ENCODE data around the gene FAM72D.
"Not testable (repeated sequence)": the region's sequence is repeated elsewhere in the genome, so short reads cannot be mapped to it uniquely, and the experiment has no call there.

Gene FAM72D

DNA sequence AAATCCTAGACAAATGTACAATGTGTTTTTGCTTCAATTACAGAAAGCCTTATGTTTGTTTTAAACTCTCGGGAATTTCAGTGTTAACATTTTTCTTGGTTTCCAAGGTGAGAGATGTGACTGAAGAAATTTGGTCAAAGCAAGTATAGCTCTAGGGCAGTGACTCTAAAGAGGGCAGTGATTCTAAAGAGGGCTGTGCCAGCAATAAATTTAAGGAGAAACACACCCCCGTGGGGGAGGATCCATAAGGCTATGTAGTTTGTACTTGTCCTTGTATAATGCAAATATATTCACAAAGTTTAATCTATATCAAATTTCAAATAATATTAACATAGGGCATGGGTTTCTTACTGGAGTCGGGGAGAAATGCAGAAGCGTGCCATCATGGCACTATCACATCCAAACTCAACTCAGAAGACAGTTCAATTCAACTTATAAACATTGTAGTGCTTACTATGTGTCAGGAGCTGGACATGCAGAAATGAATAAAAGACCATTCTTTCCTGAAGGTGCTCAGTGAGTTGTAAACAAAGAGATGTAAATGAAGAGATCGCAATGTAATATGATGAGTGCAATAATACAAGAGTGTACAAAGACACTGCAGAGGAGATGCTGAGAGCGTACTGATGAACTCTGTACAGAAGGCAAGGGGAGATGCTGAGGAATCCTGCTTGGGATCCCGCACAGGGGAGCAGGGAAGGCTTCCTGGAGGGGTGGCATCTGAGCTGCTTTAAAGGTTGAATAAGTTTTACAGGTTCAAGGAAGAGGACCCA, 13.1 kb upstream of the FAM72D start:
- DNase-seq (ENCODE audit: low read depth in 3 of 3): not testable (repeated sequence)

- DNase-seq (ENCODE audit: low read depth in 3 of 3): peak in 2 of 3 donors; percentile 0
Measured at GRCh38 chr1:145093517-145094149, 2.1 kb upstream of the FAM72D start.

- peak in 2 of 3 donors; percentile 0 for DNase-seq (ENCODE audit: low read depth in 3 of 3)
Measured at GRCh38 chr1:145094655-145095211, 1.0 kb upstream of the FAM72D start.

DNA sequence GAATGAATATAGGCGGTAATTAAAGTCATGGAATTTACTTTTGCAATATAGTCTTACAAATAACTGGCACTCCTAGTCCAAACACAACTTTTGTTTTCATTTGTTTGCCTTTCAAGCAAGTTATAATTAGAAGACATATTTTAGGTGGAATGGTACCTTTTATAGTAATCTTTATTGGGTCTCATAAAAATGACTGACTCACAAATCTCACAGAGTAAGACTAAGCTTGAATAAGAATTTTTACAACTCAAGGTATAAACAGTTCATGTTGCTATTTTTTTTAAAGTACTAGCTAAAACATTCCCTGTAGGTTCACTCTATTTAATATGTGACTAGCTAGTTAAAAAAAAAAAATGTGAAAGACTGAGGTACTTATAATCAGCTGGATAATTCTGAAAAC, 6.0 kb downstream of the FAM72D start:
- not testable (repeated sequence) for DNase-seq (ENCODE audit: low read depth in 3 of 3)

GRCh38 chr1:145103294-145103693, 7.5 kb downstream of the FAM72D start:
- not testable (repeated sequence) for DNase-seq (ENCODE audit: low read depth in 3 of 3)

- DNase-seq (ENCODE audit: low read depth in 3 of 3): not testable (repeated sequence)
Measured at GRCh38 chr1:145111674-145112073, 15.9 kb downstream of the FAM72D start.

GRCh38 chr1:145112703-145113102, 16.9 kb downstream of the FAM72D start:
- DNase-seq (ENCODE audit: low read depth in 3 of 3): not testable (repeated sequence)

DNA sequence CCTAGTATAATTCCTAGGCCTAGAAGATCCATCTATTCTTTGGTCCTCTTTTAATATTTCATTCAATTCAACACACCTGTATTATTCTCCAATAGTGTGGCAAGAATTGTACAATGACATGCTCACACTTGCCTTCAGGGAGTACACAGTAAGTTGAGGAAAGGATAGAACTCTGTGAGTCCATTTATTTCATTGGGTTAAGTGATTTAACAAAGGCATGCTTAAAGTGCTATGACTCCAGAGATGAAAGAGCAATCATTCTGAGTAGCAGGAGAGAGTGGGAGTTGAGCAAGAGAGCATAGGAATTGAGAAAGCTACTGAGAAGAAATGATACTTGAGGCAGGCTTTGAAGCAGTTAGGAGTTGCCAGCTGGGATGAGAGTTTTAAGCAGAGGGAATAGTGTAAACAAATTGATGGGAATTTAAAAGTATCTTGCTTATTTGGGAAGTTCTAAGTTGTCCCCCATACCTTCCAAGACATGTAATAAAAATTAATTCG, 18.8 kb downstream of the FAM72D start:
- not testable (repeated sequence) for DNase-seq (ENCODE audit: low read depth in 3 of 3)

DNA sequence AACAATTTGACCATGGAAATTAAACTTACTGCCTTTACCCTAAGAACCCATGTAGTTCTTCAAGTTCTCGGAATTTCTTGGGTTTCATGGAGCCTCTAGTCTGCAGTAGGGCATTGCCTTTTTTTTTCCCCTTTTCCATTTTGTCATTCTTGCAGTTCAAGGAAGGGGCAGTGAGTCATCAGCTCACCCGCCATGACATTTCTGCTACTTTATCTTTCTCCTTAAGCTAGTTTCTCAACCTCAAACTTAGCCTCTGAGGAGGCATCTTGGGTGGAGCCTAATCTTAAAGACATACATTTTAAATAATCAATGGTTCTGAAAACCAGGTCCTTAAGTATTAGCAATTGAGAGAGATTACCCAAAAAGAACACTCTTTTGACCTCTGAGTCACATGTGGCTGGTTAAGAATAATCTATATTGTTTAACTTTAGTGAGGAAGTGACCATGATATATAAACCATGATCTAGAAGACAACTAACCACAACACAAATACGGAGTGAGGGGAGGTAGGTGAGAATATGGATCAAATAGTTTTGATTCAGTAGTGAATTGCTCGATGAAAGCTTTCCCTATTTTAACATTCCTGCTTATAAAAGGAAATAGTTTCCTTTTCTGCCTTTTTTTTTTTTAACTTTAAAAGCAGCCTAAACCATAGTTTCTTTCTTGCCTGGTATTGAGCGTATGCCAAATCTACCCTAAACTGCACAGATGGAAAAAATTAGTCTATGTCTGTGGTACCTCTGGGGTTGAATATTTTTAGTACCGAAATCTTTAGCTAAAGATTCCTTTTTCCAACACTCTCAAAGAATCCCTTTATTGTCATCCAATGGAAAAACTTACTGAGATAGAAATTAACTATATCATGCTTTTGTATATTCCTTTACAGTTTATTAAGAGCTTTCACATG, 20.1 kb downstream of the FAM72D start:
- DNase-seq (ENCODE audit: low read depth in 3 of 3): not testable (repeated sequence)

DNA sequence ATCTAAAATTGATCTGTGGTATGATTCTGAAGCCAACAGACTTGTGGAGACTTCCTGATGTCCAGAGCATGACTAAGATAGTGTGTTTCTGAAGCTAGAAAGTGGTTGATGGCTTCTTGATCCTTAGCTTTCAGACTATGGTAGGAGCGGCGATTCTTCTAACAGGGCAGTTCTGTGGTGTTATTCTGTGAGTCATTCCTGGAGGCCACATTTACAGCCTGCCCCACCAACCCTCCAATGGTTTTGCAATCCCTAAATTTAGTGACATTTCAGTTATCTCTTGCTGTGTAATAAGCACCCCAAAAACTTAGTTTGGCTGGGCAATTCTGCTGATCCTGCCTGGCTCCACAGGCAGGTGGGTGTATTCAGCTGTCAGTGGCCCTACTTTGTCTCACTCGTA, 24.1 kb downstream of the FAM72D start:
- not testable (repeated sequence) for DNase-seq (ENCODE audit: low read depth in 3 of 3)

- DNase-seq (ENCODE audit: low read depth in 3 of 3): not testable (repeated sequence)
Measured at GRCh38 chr1:145122344-145123061, 26.7 kb downstream of the FAM72D start.

DNA sequence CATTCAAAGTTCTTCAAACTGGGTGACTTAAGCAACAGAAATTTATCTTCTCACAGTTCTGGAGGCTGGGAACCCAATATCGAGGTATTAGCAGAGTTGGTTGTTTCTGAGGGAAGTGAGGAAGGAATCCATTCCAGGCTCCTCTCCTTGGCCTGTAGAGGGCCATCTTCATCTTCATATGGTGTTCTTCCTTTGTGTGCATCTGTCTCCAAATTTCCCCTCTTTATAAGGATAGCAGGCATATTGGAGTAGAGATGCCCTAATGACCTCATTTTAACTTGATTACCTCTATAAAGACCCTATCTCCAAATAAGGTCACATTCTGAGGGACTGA, 27.3 kb downstream of the FAM72D start:
- not testable (repeated sequence) for DNase-seq (ENCODE audit: low read depth in 3 of 3)

DNA sequence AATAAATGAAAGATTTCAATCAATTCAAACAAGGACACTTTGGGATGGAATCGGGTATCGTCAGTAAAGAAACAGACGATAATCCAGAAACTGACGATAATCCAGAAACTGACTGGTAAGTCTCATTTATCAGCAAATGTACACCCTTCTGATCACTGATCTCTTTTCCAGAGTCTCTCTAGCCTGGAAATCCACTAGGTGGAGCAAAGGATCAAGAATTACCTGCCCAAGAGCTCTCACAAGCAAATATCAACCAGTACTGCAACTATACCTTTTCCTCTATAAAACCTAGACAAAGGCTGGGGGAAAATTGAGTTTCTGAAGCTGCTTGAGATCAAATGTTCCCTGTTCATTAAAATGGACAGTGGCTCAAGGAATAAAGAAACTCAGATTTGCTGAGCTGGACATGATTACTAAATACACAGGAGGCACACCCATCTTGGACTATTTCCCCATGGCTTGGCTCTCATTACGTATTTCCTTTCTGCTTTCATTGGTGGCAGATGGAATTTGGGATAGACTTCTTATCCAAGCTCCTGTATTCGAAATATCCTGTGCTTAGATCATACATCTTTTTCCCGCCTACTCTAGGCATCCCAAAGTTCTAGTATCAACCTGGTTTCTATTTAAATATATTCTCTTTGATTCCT, 28.3 kb downstream of the FAM72D start:
- not testable (repeated sequence) for DNase-seq (ENCODE audit: low read depth in 3 of 3)

DNA sequence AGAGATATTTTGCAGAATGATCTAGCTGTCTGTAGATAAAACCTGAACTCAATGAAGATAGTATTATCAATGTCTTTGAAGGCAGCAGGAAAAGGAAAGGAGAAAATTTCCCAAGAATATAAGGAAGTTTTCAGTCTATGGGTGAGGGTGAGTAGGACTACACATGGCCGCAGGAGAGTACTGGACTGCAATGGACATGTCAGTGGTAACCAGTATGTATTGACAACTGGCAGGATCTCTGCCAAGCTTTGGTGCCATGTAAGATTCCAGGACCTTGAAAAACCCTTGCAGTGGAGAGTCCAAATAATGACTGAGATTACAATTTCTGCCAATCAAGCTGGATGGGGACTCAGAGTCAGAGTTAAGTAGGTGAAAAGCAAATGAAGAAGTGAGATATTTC, 29.3 kb downstream of the FAM72D start:
- not testable (repeated sequence) for DNase-seq (ENCODE audit: low read depth in 3 of 3)

DNA sequence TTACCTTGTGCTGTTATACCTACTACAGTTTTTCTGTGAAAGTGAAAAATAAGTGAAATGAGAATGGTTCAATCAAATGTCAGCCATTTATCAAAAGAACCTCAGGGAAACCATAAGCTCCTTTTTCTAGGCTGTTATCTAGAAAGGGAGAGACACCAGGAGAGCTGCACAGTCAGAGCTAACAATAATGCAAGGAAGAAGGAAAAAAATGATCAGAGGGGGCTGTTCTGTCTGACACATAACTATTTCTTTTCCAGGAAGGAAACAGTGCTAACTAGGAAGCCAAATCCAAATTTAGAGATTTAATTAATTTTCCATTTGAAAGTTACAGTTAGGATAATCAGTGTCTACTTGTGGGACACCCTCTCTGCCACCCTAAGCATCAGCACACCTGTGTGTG, 31.4 kb downstream of the FAM72D start:
- not testable (repeated sequence) for DNase-seq (ENCODE audit: low read depth in 3 of 3)

- DNase-seq (ENCODE audit: low read depth in 3 of 3): not testable (repeated sequence)
Measured at GRCh38 chr1:145128697-145129469, 33.1 kb downstream of the FAM72D start.

DNA sequence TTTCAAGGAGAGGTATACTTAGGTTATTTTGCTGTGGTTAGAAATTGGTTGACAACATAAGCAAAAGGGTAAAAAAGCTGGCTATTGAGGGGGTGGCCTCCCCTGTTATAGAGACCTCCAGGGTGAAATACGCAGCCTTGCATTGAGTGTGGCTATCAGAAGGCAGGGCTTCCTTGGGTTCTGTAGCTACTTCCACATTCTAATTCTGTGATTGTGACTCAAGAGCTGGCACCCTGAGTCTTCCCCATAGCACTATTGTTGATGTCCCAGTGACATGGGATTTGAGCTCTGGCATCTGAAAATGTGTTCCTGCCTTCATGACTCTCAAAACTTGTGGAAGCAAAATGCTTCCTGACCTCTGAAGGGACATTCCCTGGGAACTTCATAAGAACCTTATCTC, 38.7 kb downstream of the FAM72D start:
- not testable (repeated sequence) for DNase-seq (ENCODE audit: low read depth in 3 of 3)

- not testable (repeated sequence) for DNase-seq (ENCODE audit: low read depth in 3 of 3)
Measured at GRCh38 chr1:145140549-145140948, 44.8 kb downstream of the FAM72D start.

DNA sequence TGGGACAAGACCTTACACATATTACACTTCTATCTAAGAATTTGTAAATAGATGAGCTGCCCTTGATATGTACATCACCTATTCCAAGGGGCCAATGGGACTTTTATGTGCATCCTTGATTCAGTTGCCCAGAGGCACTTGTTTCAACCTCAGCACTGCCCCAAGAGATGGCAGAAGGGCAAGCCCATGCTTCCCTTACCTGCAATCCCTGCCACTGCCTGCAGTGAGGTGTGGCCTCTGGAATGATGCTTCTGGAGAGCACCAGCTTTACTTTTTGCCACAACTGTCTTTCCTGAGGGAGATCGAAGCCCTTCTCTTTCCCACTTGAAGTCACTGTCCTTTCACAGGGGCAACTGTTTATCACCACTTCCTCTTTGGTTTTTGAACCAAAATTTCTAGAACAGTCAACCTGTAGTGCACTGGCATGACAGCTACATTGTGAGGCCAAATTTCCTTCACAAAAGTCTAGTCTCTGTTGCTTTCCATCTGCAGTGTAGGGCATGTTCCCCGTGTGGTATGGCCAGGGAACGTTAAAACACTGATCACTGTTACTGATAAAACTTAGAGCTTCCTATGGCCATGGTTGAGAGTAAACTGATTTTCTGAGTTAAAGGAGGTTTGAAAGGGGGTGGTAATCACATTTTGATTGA, 48.6 kb downstream of the FAM72D start:
- not testable (repeated sequence) for DNase-seq (ENCODE audit: low read depth in 3 of 3)

All from stimulated activated CD4-positive, alpha-beta T cell treated with anti-CD3 and anti-CD28 coated beads, TNF-alpha, amount 100 ng/mL, for 48 hours (primary cell).